ENCODE results near the gene MED25.

The MED25 gene

GRCh38 chr19:49829200-49829599, 11.1 kb downstream of the MED25 start:
- DNase-seq (ENCODE audit: extremely low read depth, low read depth): no peak
- TF ChIP-seq CTCF (IDR thresholded peaks at IDR 0.05; ENCODE audit: low read depth, low read length): no peak

GRCh38 chr19:49829721-49830120, 11.6 kb downstream of the MED25 start:
- DNase-seq (ENCODE audit: extremely low read depth, low read depth): no peak
- TF ChIP-seq CTCF (IDR thresholded peaks at IDR 0.05; ENCODE audit: low read depth, low read length): no peak

GRCh38 chr19:49830766-49831165, 12.7 kb downstream of the MED25 start:
- TF ChIP-seq CTCF (IDR thresholded peaks at IDR 0.05; ENCODE audit: low read depth, low read length): no peak
- no peak for DNase-seq (ENCODE audit: extremely low read depth, low read depth)

GRCh38 chr19:49831592-49831991, 13.5 kb downstream of the MED25 start:
- DNase-seq (ENCODE audit: extremely low read depth, low read depth): no peak
- TF ChIP-seq CTCF (IDR thresholded peaks at IDR 0.05; ENCODE audit: low read depth, low read length): no peak

- no peak for DNase-seq (ENCODE audit: extremely low read depth, low read depth)
- no peak for TF ChIP-seq CTCF (IDR thresholded peaks at IDR 0.05; ENCODE audit: low read depth, low read length)
Observed at GRCh38 chr19:49832556-49832955, 14.5 kb downstream of the MED25 start.

- no peak for DNase-seq (ENCODE audit: extremely low read depth, low read depth)
- no peak for TF ChIP-seq CTCF (IDR thresholded peaks at IDR 0.05; ENCODE audit: low read depth, low read length)
Observed at GRCh38 chr19:49833599-49833998, 15.5 kb downstream of the MED25 start.

- no peak for DNase-seq (ENCODE audit: extremely low read depth, low read depth)
- no peak for TF ChIP-seq CTCF (IDR thresholded peaks at IDR 0.05; ENCODE audit: low read depth, low read length)
Observed at GRCh38 chr19:49835562-49835961, 17.5 kb downstream of the MED25 start.
